ENCODE measurements around the gene TMEM117. TPM values are rescaled to one million over a fixed set of nuclear protein-coding genes. Genes with fewer than 3 reads are reported as not detected.
A peak's percentile ranks its signal among the peaks of the same experiment; 100 is the strongest.

The TMEM117 gene
- total and polyA plus RNA-seq, 2 donors (not counting 3 experiments of a cell fraction or from before 2014, with no cell fraction given), result 1.2 to 3.8 TPM

GRCh38 chr12:43786899-43787693 is 48.8 kb upstream of the TMEM117 start:
- no peaks in the 10 kb centered on the region for H3K9me3 ChIP-seq (replicated peaks; ENCODE audit: control insufficient read depth, insufficient read depth, low read length)
- no peak for TF ChIP-seq MYC (IDR thresholded peaks at IDR 0.05; ENCODE audit: low read depth, low read length)
- no peak for TF ChIP-seq POLR2AphosphoS5 (IDR thresholded peaks at IDR 0.05; ENCODE audit: insufficient read depth, low read depth, low read length)
- TF ChIP-seq FOS (IDR thresholded peaks at IDR 0.05; ENCODE audit: borderline replicate concordance, insufficient read depth, low read length), result no peak
- no peak for TF ChIP-seq CTCF (IDR thresholded peaks at IDR 0.05; ENCODE audit: extremely low read depth in 1 of 2, insufficient read depth in 1 of 2, low read depth in 1 of 2, low read length in 2 of 2)
- no peak for TF ChIP-seq MAX (IDR thresholded peaks at IDR 0.05; ENCODE audit: insufficient read depth, insufficient read length)
- no peak for TF ChIP-seq EZH2 (IDR thresholded peaks at IDR 0.05; ENCODE audit: borderline replicate concordance, low read depth, low read length, severe bottlenecking)
- TF ChIP-seq JUN (IDR thresholded peaks at IDR 0.05; ENCODE audit: borderline replicate concordance, insufficient read depth, insufficient read length, low read depth), result no peak
- TF ChIP-seq GATA2 (IDR thresholded peaks at IDR 0.05; ENCODE audit: insufficient read depth, insufficient read length, low read depth, low read length), result no peak
- TF ChIP-seq POLR2A (IDR thresholded peaks at IDR 0.05; ENCODE audit: low read depth, low read length), result no peak
- intact Hi-C loops (cut with micrococcal nuclease) (no loop called here), dilution Hi-C loops (cut with MboI; ENCODE audit: extremely low pct_ligation_motif_present, low sequenced_read_pairs) (no loop called here)
- DNase-seq (ENCODE audit: low read depth, low spot score) (no peak), FAIRE-seq (no peak)
- TSS peak; percentile 10 for BruUV-seq (replicated peaks)
- no peaks in the 10 kb centered on the region for H3K79me2 ChIP-seq (ENCODE audit: control insufficient read depth, insufficient read depth, low read length)
- no peaks in the 10 kb centered on the region for H4K20me1 ChIP-seq (replicated peaks; ENCODE audit: control insufficient read depth, extremely low read depth, insufficient read depth, low read length)
- no peak overlapping the region for H3K4me3 ChIP-seq (replicated peaks in 1 of 3; ENCODE audit: insufficient read depth in 1 of 3, low read depth in 1 of 3, low read length in 3 of 3)
- ChIA-PET CTCF (no interaction called here), POLR2A (no interaction called here)
- H3K9ac ChIP-seq (replicated peaks; ENCODE audit: extremely low read depth, insufficient read depth, low read length), result no peak overlapping the region
- H3K4me1 ChIP-seq (ENCODE audit: control insufficient read depth, extremely low read depth, insufficient read depth, low read length), result no peaks in the 10 kb centered on the region
- no peak overlapping the region for H3K27ac ChIP-seq (ENCODE audit: insufficient read depth, low read depth, low read length)
- H3K27me3 ChIP-seq (ENCODE audit: control insufficient read depth in 2 of 2, insufficient read depth in 2 of 2, low read length in 2 of 2), result no peaks in the 10 kb centered on the region
- peaks cover 2 to 8% of the 10 kb centered on the region in 2 experiments for H3K36me3 ChIP-seq (ENCODE audit: control insufficient read depth in 2 of 2, extremely low read depth in 1 of 2, insufficient read depth in 2 of 2, low read length in 2 of 2)
- H3K9me1 ChIP-seq (replicated peaks; ENCODE audit: control insufficient read depth, extremely low read depth, insufficient read depth, low read length), result no peaks in the 10 kb centered on the region
- no peak overlapping the region for H3K4me2 ChIP-seq (ENCODE audit: insufficient read depth, low read length)
- H2AFZ ChIP-seq (ENCODE audit: low read depth, low read length), result no peak overlapping the region

Measured in endothelial cell of umbilical vein (primary cell).